Measurements from ENCODE around the gene GRM4. TPM values are rescaled to one million over a fixed set of nuclear protein-coding genes. Genes with fewer than 3 reads are reported as not detected.
A peak's percentile ranks its signal among the peaks of the same experiment; 100 is the strongest.

GRM4 gene
- total RNA-seq, 1 experiment from 2014 or later, result not detected

GRCh38 chr6:33975661-33976436 lies 170.0 kb downstream of the GRM4 start:
- CTCF ChIA-PET, result interaction anchor here (0.5 kb wide), 1 partner anchor 137 kb away, joined by 4 read pairs; no protein-coding TSS in a partner anchor
- Mint-ChIP-seq H3K27me3 (ENCODE audit: unreplicated experiment) (peaks cover 89% of the 10 kb centered on the region), H3K4me1 (ENCODE audit: low read depth, unreplicated experiment) (no peaks in the 10 kb centered on the region), H3K4me3 (ENCODE audit: low read depth, unreplicated experiment) (no peak overlapping the region), H3K36me3 (ENCODE audit: insufficient read depth, unreplicated experiment) (no peaks in the 10 kb centered on the region), H3K9me3 (ENCODE audit: low read depth, unreplicated experiment) (no peaks in the 10 kb centered on the region), H3K27ac (ENCODE audit: unreplicated experiment) (no peak overlapping the region)
- no TSS peak for BruUV-seq (replicated peaks)
- intact Hi-C loops (cut with micrococcal nuclease; ENCODE audit: unreplicated experiment), result no loop called here
- TF ChIP-seq, protein P1, sequence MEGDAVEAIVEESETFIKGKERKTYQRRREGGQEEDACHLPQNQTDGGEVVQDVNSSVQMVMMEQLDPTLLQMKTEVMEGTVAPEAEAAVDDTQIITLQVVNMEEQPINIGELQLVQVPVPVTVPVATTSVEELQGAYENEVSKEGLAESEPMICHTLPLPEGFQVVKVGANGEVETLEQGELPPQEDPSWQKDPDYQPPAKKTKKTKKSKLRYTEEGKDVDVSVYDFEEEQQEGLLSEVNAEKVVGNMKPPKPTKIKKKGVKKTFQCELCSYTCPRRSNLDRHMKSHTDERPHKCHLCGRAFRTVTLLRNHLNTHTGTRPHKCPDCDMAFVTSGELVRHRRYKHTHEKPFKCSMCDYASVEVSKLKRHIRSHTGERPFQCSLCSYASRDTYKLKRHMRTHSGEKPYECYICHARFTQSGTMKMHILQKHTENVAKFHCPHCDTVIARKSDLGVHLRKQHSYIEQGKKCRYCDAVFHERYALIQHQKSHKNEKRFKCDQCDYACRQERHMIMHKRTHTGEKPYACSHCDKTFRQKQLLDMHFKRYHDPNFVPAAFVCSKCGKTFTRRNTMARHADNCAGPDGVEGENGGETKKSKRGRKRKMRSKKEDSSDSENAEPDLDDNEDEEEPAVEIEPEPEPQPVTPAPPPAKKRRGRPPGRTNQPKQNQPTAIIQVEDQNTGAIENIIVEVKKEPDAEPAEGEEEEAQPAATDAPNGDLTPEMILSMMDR (IDR thresholded peaks at IDR 0.05; ENCODE audit: unreplicated experiment), result no peak
- no peak for DNase-seq

DNA sequence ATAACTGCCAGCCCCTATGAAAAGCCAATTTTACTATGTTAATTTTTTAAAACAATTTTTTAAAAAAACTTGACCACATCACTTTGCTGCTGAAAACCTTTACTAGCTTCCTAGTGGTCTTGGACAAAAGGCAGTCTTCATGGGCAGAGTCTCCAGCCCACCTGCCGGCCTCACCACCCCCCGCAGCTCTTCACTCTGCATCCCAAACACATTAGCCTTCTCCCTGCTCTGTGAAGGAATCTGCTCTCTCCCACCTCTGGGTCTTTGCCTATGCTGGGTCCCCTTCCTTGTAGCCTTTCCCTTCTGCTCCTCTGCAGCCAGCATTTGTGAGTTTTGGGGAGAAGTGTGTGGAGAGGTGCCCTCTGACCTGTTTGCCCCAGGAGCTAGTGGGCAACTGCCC lies 171.4 kb downstream of the GRM4 start:
- no TSS peak for BruUV-seq (replicated peaks)
- no peak for DNase-seq
- intact Hi-C loops (cut with micrococcal nuclease; ENCODE audit: unreplicated experiment), result no loop called here
- Mint-ChIP-seq H3K36me3 (ENCODE audit: insufficient read depth, unreplicated experiment) (no peaks in the 10 kb centered on the region), H3K27ac (ENCODE audit: unreplicated experiment) (no peak overlapping the region), H3K27me3 (ENCODE audit: unreplicated experiment) (peaks cover 89% of the 10 kb centered on the region), H3K9me3 (ENCODE audit: low read depth, unreplicated experiment) (no peaks in the 10 kb centered on the region), H3K4me3 (ENCODE audit: low read depth, unreplicated experiment) (no peak overlapping the region), H3K4me1 (ENCODE audit: low read depth, unreplicated experiment) (no peaks in the 10 kb centered on the region)
- CTCF ChIA-PET, result interaction anchor here (1.1 to 1.3 kb wide), 2 partner anchors 9 to 27 kb away, joined by 4 to 16 read pairs; no protein-coding TSS in a partner anchor
- TF ChIP-seq, protein P1 (IDR thresholded peaks at IDR 0.05; ENCODE audit: unreplicated experiment), result no peak

DNA sequence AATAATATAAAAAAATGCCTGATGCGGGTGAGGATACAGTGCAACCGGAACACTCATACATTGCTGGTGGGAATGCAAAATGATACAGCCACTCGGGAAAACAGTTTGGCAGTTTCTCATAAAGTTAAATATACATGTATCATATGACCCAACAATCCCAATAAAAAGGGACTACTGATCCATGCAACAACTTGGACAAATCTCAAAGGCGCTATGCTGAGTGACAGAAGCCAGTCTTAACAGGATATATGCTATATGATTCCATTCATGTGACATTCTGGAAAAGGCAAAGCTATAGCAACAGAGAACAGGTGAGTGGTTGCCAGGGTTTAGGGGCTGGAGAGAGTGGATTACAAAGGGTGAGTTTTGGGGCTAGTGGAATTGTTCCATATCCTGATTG lies 171.9 kb downstream of the GRM4 start:
- no peaks in the 10 kb centered on the region for H3K36me3 Mint-ChIP-seq (ENCODE audit: insufficient read depth, unreplicated experiment)
- peaks cover 89% of the 10 kb centered on the region for H3K27me3 Mint-ChIP-seq (ENCODE audit: unreplicated experiment)
- CTCF ChIA-PET, result interaction anchor here (1.1 to 1.3 kb wide), 2 partner anchors 8 to 26 kb away, joined by 4 to 16 read pairs; no protein-coding TSS in a partner anchor
- TF ChIP-seq, protein P1 (IDR thresholded peaks at IDR 0.05; ENCODE audit: unreplicated experiment), result no peak
- no peaks in the 10 kb centered on the region for H3K9me3 Mint-ChIP-seq (ENCODE audit: low read depth, unreplicated experiment)
- no peak for DNase-seq
- H3K4me3 Mint-ChIP-seq (ENCODE audit: low read depth, unreplicated experiment), result no peak overlapping the region
- H3K27ac Mint-ChIP-seq (ENCODE audit: unreplicated experiment), result no peak overlapping the region
- no TSS peak for BruUV-seq (replicated peaks)
- intact Hi-C loops (cut with micrococcal nuclease; ENCODE audit: unreplicated experiment), result no loop called here
- no peaks in the 10 kb centered on the region for H3K4me1 Mint-ChIP-seq (ENCODE audit: low read depth, unreplicated experiment)

GRCh38 chr6:33971580-33971979 lies 174.3 kb downstream of the GRM4 start:
- Mint-ChIP-seq H3K4me1 (ENCODE audit: low read depth, unreplicated experiment) (no peaks in the 10 kb centered on the region), H3K27me3 (ENCODE audit: unreplicated experiment) (peaks cover 89% of the 10 kb centered on the region), H3K9me3 (ENCODE audit: low read depth, unreplicated experiment) (no peaks in the 10 kb centered on the region), H3K4me3 (ENCODE audit: low read depth, unreplicated experiment) (no peak overlapping the region), H3K27ac (ENCODE audit: unreplicated experiment) (no peak overlapping the region), H3K36me3 (ENCODE audit: insufficient read depth, unreplicated experiment) (no peaks in the 10 kb centered on the region)
- intact Hi-C loops (cut with micrococcal nuclease; ENCODE audit: unreplicated experiment), result no loop called here
- BruUV-seq (replicated peaks), result no TSS peak
- no peak for DNase-seq
- CTCF ChIA-PET, result no interaction called here
- TF ChIP-seq, protein P1 (IDR thresholded peaks at IDR 0.05; ENCODE audit: unreplicated experiment), result no peak

Small RNA genes lying within 50 kb of the gene (microRNA-seq; reads per million reads assigned to microRNA genes)
- 7.7 reads per million, percentile 26 among the genes with 10 or more reads in this experiment for gene MIR1275

Other genes starting within 250 kb of the GRM4 start
- gene HMGA1, start 90.8 kb upstream of the GRM4 start, total RNA-seq (2022), result 1,138 and 1,378 TPM in 2 replicates
- 59.2 and 68.6 TPM in 2 replicates for gene SMIM29, start 102.9 kb upstream of the GRM4 start, total RNA-seq (2022)
- gene NUDT3, start 246.6 kb upstream of the GRM4 start, total RNA-seq (2022), result 43.9 and 48.4 TPM in 2 replicates